Gastrocnemius medialis (tissue), 4 donors: ENCODE results near the gene NCS1. TPM values are rescaled to one million over a fixed set of nuclear protein-coding genes. Genes with fewer than 3 reads are reported as not detected.

ENCODE experiments used
- ATAC-seq, 2 donors: fragments of 150-250 bp; one replicate each; pipeline ENCODE4 v1.9.1; 2016
- DNase-seq, 2 donors: peaks; one replicate each; pipeline ENCODE4 v3.0.0-alpha.2; 2019
- H3K27ac ChIP-seq, 4 donors: fragments of 200-600 bp; sonication (generic); 1 replicate in 1 of 4; 2 replicates in 3 of 4; pipeline ENCODE4 v1.5.1; 2016 to 2018; ENCODE audit warnings: mild to moderate bottlenecking in 2 of 4, moderate library complexity in 1 of 4
- H3K27me3 ChIP-seq, 3 donors: fragments of 200-600 bp; sonication (generic) in 2 of 3; 1 replicate in 1 of 3; 2 replicates in 2 of 3; pipeline versions ENCODE4 v1.5.1 to v1.6.0; 2016 to 2019; ENCODE audit warnings: mild to moderate bottlenecking in 1 of 3, moderate library complexity in 1 of 3
- H3K36me3 ChIP-seq, 2 donors: fragments of 200-600 bp; sonication (generic) in 1 of 2; one replicate each; pipeline ENCODE4 v1.5.1; 2017 to 2018
- H3K4me1 ChIP-seq, 2 donors: fragments of 200-600 bp; sonication (generic) in 1 of 2; one replicate each; pipeline ENCODE4 v1.5.1; 2016 to 2017; ENCODE audit warnings: mild to moderate bottlenecking in 2 of 2
- H3K4me3 ChIP-seq, 4 donors: fragments of 200-600 bp; sonication (generic) in 3 of 4; 1 replicate in 1 of 4; 2 replicates in 3 of 4; pipeline ENCODE4 v1.5.1; 2016 to 2019; ENCODE audit warnings: mild to moderate bottlenecking in 2 of 4
- H3K9me3 ChIP-seq, 3 donors: fragments of 200-600 bp; sonication (generic) in 2 of 3; 1 replicate in 1 of 3; 2 replicates in 2 of 3; pipeline ENCODE4 v1.5.1; 2016 to 2019
- CTCF ChIP-seq, 5 experiments: fragments of 450-650 bp in 3 of 5; fragments of 200-600 bp in 2 of 5; sonication (generic) in 2 of 5; IDR thresholded peaks in 4 of 5; conservative IDR thresholded peaks in 1 of 5; 1 replicate in 4 of 5; 2 replicates in 1 of 5; pipeline ENCODE4 v1.5.1; 2016 to 2019; ENCODE audit warnings: antibody characterized with exemption in 5 of 5, mild to moderate bottlenecking in 3 of 5, moderate library complexity in 3 of 5
- POLR2A ChIP-seq, 2 donors: fragments of 450-650 bp; IDR thresholded peaks; one replicate each; pipeline ENCODE4 v1.6.1; 2017; ENCODE audit warnings: antibody characterized with exemption in 2 of 2, mild to moderate bottlenecking in 2 of 2, moderate library complexity in 2 of 2
- in situ Hi-C, 4 donors: fragments of 200-750 bp; cut with MboI; loops; one replicate each; pipeline versions ENCODE4 v1.15.0 to v1.8.0; 2017; ENCODE audit warnings: low sequenced_read_pairs in 4 of 4
- intact Hi-C: fragments of 100-400 bp; cut with DNase I; formaldehyde crosslinking; loops from one replicate; pipeline ENCODE4 v1.15.1; 2023; ENCODE audit warnings: low total_unique reads
- total RNA-seq, 4 donors: library from RNA; depleted of rRNA; stranded (reverse); fragments of >200 nt; gene quantifications; one replicate each; pipeline versions ENCODE4 v1.1.0 to v1.2.3, GENCODE V29; 2016

Gene NCS1
- total RNA-seq, 4 donors from 2014 or later, result 2.1 to 4.6 (median 2.5) TPM

GRCh38 chr9:130237076-130237475 is 64.9 kb downstream of the NCS1 start:
- DNase-seq, result no peak
- Histone ChIP-seq H3K9me3 (no peaks in the 10 kb centered on the region), H3K36me3 (no peaks in the 10 kb centered on the region), H3K27me3 (no peaks in the 10 kb centered on the region), H3K4me3 (no peak overlapping the region), H3K4me1 (no peaks in the 10 kb centered on the region), H3K27ac (no peak overlapping the region)
- intact Hi-C loops, result loop anchor here (2.0 kb wide), 1 partner anchor 352 kb away; no protein-coding TSS in a partner anchor
- in situ Hi-C loops, result loop anchor here (5.0 to 25.0 kb wide), 3 partner anchors 130 to 350 kb away; no protein-coding TSS in a partner anchor
- no peak for ATAC-seq
- no peak for TF ChIP-seq POLR2A (IDR thresholded peaks at IDR 0.05)

- no peak overlapping the region for H3K27ac ChIP-seq
These were observed 65.7 kb downstream of the NCS1 start for GRCh38 chr9:130237763-130238524.

GRCh38 chr9:130239363-130239695 is 67.1 kb downstream of the NCS1 start:
- Histone ChIP-seq H3K36me3 (no peaks in the 10 kb centered on the region), H3K4me1 (no peaks in the 10 kb centered on the region), H3K4me3 (no peak overlapping the region), H3K9me3 (no peaks in the 10 kb centered on the region), H3K27ac (no peak overlapping the region), H3K27me3 (no peaks in the 10 kb centered on the region)
- in situ Hi-C loops, result loop anchor here (5.0 to 25.0 kb wide), 3 partner anchors 132 to 352 kb away; no protein-coding TSS in a partner anchor
- ATAC-seq (no peak), DNase-seq (no peak)
- TF ChIP-seq CTCF (IDR thresholded peaks at IDR 0.05 in 4 of 5, conservative IDR thresholded peaks at IDR 0.05 in 1 of 5) (no peak), POLR2A (IDR thresholded peaks at IDR 0.05) (no peak)
- intact Hi-C loops, result no loop called here

More at GRCh38 chr9:130237763-130238524, 65.7 kb downstream of the NCS1 start:
- DNase-seq (no peak), ATAC-seq (no peak)
- Histone ChIP-seq H3K9me3 (no peaks in the 10 kb centered on the region), H3K4me3 (no peak overlapping the region), H3K27me3 (no peaks in the 10 kb centered on the region), H3K4me1 (no peaks in the 10 kb centered on the region), H3K36me3 (no peaks in the 10 kb centered on the region)
- in situ Hi-C loops, result loop anchor here (5.0 to 25.0 kb wide), 3 partner anchors 131 to 351 kb away; no protein-coding TSS in a partner anchor
- intact Hi-C loops, result loop anchor here (2.0 kb wide), 1 partner anchor 353 kb away; no protein-coding TSS in a partner anchor
- TF ChIP-seq POLR2A (IDR thresholded peaks at IDR 0.05) (no peak), CTCF (IDR thresholded peaks at IDR 0.05 in 4 of 5, conservative IDR thresholded peaks at IDR 0.05 in 1 of 5) (no peak)

- ATAC-seq, result no peak
- H3K27me3 ChIP-seq, result no peaks in the 10 kb centered on the region
- TF ChIP-seq CTCF (IDR thresholded peaks at IDR 0.05 in 4 of 5, conservative IDR thresholded peaks at IDR 0.05 in 1 of 5) (no peak), POLR2A (IDR thresholded peaks at IDR 0.05) (no peak)
- DNase-seq, result no peak
- no peaks in the 10 kb centered on the region for H3K4me1 ChIP-seq
- H3K4me3 ChIP-seq, result no peak overlapping the region
- H3K36me3 ChIP-seq, result no peaks in the 10 kb centered on the region
- in situ Hi-C loops, result loop anchor here (5.0 to 25.0 kb wide), 3 partner anchors 132 to 352 kb away; no protein-coding TSS in a partner anchor
- no peaks in the 10 kb centered on the region for H3K9me3 ChIP-seq
- no peak overlapping the region for H3K27ac ChIP-seq
- intact Hi-C loops, result no loop called here
These were observed 67.6 kb downstream of the NCS1 start for GRCh38 chr9:130239741-130240241.
